ENCODE measurements around the gene SLCO4A1.

DNA sequence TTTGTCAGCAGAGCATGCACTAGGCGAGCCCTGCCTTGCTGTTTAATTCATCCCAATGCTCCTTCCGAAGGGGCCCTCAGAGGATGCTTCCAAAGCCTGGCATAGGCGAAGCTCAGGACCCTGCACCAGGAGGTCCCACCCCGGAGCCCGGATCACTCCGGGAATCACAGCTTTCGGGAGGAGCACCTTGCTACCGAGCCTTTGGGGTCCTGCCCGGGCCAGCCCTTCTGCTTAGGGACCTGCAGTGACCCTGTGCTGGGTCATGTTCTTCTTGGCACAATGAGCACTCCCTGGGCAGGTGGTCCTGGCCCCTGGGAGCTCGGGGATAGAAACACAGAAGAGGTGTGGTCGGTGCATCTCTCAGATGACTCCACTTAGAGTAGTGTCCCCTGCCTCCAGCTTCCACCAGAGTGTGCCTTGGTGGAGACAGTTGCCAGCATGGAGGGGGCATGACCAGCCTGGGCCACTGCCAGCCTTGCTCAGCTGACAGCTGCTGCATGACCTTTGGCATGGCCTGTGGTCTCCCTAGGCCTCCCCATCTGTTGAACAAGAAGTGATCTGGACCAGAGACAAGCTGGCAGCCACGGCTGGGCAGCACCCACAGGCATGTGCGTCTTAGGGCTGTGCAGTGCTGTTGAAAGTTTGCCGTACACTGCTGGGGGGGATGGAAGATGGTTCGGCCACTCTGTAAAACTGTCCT is 44.7 kb upstream of the SLCO4A1 start:
- TF ChIP-seq POLR2A (IDR thresholded peaks at IDR 0.05; ENCODE audit: low read length): no peak
- no peak for TF ChIP-seq GATA1 (IDR thresholded peaks at IDR 0.05; ENCODE audit: low read depth, low read length)
